Gastroesophageal sphincter (tissue), 4 donors: ENCODE results near the gene NOTO. TPM values are rescaled to one million over a fixed set of nuclear protein-coding genes. Genes with fewer than 3 reads are reported as not detected.

ENCODE experiments used
- ATAC-seq: fragments of 150-250 bp; one replicate; pipeline ENCODE4 v1.9.1; 2016; ENCODE audit warnings: mild to moderate bottlenecking, moderate library complexity
- H3K27ac ChIP-seq, 4 donors: fragments of 200-600 bp; sonication (generic) in 3 of 4; 1 replicate in 3 of 4; 2 replicates in 1 of 4; pipeline ENCODE4 v1.5.1; 2016 to 2019
- H3K27me3 ChIP-seq: fragments of 200-600 bp; sonication (generic); one replicate; pipeline ENCODE4 v1.5.1; 2019
- H3K36me3 ChIP-seq, 2 donors: fragments of 200-600 bp; sonication (generic); one replicate each; pipeline ENCODE4 v1.5.1; 2019; ENCODE audit warnings: control low read depth in 1 of 2
- H3K4me1 ChIP-seq, 3 donors: fragments of 200-600 bp; sonication (generic); 1 replicate in 2 of 3; 2 replicates in 1 of 3; pipeline ENCODE4 v1.5.1; 2016 to 2019; ENCODE audit warnings: control low read depth in 2 of 3
- H3K4me3 ChIP-seq, 2 donors: fragments of 200-600 bp; sonication (generic); one replicate each; pipeline ENCODE4 v1.5.1; 2019; ENCODE audit warnings: mild to moderate bottlenecking in 1 of 2, moderate library complexity in 1 of 2
- H3K9me3 ChIP-seq, 3 donors: fragments of 200-600 bp; sonication (generic); one replicate each; pipeline ENCODE4 v1.5.1; 2017 to 2019; ENCODE audit warnings: control low read depth in 2 of 3
- EP300 ChIP-seq: sonication (generic); formaldehyde crosslinking; IDR thresholded peaks from one replicate; pipeline ENCODE4 v1.6.1; 2017; ENCODE audit warnings: antibody characterized with exemption, mild to moderate bottlenecking
- POLR2A ChIP-seq, 2 donors: fragments of 450-650 bp; IDR thresholded peaks; one replicate each; pipeline ENCODE4 v1.6.1; 2017; ENCODE audit warnings: antibody characterized with exemption in 2 of 2, mild to moderate bottlenecking in 2 of 2, moderate library complexity in 1 of 2
- POLR2AphosphoS5 ChIP-seq: sonication (generic); formaldehyde crosslinking; IDR thresholded peaks from one replicate; pipeline ENCODE4 v1.6.1; 2017; ENCODE audit warnings: antibody characterized with exemption
- WGBS, 2 donors: methylation state at CpG; one replicate each; pipeline ENCODE4 v1.1.5; 2018; ENCODE audit warnings: low coverage in 1 of 2; 5-methylcytosine and 5-hydroxymethylcytosine counted together
- total RNA-seq, 4 donors: library from RNA; depleted of rRNA; stranded (reverse); fragments of >200 nt; gene quantifications; one replicate each; pipeline ENCODE4 v1.1.0, GENCODE V29; 2016
- TF ChIP-seq, protein P1 (sequence below), 4 experiments: fragments of 200-600 bp in 2 of 4; fragments of 450-650 bp in 2 of 4; sonication (generic) in 1 of 4; IDR thresholded peaks; one replicate each; pipeline ENCODE4 v1.5.1; 2017 to 2019; ENCODE audit warnings: antibody characterized with exemption in 4 of 4, mild to moderate bottlenecking in 2 of 4, moderate library complexity in 2 of 4

Gene NOTO
- total RNA-seq, 4 donors from 2014 or later, result not detected

DNA sequence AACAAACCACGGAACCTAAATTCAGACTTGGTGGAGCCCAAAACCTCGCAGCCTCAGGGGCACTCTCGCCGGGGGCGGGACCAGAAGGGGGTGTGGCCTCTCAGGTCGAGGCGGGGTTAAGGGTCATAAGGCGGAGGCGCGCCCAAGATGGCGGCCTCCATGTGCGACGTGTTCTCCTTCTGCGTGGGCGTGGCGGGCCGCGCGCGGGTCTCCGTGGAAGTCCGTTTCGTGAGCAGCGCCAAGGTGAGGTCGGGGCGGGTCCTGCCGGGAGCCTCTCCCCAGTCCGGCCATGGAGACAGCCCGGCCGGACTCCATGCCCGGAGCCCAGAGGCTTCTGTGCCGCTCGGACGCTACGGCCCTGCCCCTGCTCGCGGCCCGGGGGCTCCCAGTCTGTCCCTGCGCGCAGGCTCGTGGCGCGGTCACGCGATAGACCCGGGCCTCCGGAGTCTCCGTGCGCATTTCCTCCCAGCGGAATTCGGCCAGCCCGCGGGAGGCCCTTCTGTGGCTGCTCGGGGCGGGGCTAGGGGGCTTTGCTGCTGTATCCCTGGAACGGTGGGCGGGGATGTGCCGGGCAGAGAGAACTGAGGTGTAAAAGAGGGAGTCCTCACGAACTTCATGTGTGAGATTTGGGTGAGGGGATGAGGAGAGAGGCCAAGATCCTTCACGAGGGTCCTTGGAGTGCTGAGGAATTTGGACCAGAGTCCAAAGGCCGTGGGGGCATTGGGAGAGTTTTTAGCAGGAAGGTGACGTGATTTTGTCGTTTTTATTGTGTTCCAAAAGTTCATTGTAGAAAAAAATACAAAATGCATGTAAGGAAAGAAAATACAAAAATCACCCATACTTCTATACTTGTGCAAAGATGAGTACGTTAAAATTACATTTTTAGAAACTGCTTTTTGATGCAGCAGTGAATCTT, 12.0 kb downstream of the NOTO start, which contains the start of gene SMYD5:
SMYD5 (plus strand) TSS at position 126 of the 916 bp plus-strand sequence; CDS start at position 148, 22 bp downstream.
- peak within 1 kb of the TSS; percentile 30 to 79 (median 77) for H3K27ac ChIP-seq
- TF ChIP-seq POLR2AphosphoS5, result peak; percentile 80
- peak; percentile 35 for TF ChIP-seq POLR2A (IDR thresholded peaks at IDR 0.05)
- no peak for TF ChIP-seq EP300
- TF ChIP-seq, protein P1, sequence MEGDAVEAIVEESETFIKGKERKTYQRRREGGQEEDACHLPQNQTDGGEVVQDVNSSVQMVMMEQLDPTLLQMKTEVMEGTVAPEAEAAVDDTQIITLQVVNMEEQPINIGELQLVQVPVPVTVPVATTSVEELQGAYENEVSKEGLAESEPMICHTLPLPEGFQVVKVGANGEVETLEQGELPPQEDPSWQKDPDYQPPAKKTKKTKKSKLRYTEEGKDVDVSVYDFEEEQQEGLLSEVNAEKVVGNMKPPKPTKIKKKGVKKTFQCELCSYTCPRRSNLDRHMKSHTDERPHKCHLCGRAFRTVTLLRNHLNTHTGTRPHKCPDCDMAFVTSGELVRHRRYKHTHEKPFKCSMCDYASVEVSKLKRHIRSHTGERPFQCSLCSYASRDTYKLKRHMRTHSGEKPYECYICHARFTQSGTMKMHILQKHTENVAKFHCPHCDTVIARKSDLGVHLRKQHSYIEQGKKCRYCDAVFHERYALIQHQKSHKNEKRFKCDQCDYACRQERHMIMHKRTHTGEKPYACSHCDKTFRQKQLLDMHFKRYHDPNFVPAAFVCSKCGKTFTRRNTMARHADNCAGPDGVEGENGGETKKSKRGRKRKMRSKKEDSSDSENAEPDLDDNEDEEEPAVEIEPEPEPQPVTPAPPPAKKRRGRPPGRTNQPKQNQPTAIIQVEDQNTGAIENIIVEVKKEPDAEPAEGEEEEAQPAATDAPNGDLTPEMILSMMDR (IDR thresholded peaks at IDR 0.05), result no peak
- WGBS, 2 donors, result 1% methylated on average over 6 to 12 of the region's 64 CpGs
- H3K36me3 ChIP-seq, result peaks cover 0 to 11% of the 10 kb centered on the region in 2 donors
- peak within 1 kb of the TSS; percentile 85 to 97 for H3K4me3 ChIP-seq
- no peaks in the 10 kb centered on the region for H3K9me3 ChIP-seq
- no peaks in the 10 kb centered on the region for H3K27me3 ChIP-seq
- H3K4me1 ChIP-seq, result peaks cover 0 to 36% (median 3%) of the 10 kb centered on the region in 3 donors
- ATAC-seq, result peak; percentile 94

DNA sequence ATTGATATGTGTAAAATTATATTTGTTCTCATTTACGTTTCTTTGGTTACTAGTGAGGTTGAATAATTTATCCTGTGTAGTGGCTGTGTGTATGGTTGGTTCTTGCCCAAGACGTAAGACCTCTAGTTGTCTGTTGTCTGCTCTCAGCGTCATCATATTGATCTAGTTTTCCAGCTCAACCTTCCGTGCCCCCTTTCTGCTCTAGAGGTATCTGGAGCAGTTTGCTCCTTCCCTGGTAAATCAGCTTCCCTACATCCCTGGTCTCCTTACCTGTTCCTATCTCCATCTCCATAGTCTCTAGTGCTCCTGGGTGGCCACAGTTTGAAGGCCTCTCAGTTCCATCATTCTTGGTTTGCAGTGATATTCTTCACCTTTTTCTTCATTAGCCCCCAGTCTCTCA, 12.9 kb downstream of the NOTO start:
- Histone ChIP-seq H3K36me3 (peaks cover 0 to 19% of the 10 kb centered on the region in 2 donors), H3K4me1 (peaks cover 0 to 36% (median 3%) of the 10 kb centered on the region in 3 donors), H3K27ac (peak overlapping the region in 2 of 4 donors; percentile 75 to 79), H3K9me3 (no peaks in the 10 kb centered on the region), H3K27me3 (no peaks in the 10 kb centered on the region), H3K4me3 (no peak overlapping the region)
- TF ChIP-seq, protein P1 (IDR thresholded peaks at IDR 0.05), result no peak
- TF ChIP-seq POLR2AphosphoS5 (no peak), EP300 (no peak), POLR2A (IDR thresholded peaks at IDR 0.05) (no peak)
- ATAC-seq, result no peak
- WGBS, 2 donors, result 69 to 70% methylated on average over 3 to 4 of the region's 4 CpGs

DNA sequence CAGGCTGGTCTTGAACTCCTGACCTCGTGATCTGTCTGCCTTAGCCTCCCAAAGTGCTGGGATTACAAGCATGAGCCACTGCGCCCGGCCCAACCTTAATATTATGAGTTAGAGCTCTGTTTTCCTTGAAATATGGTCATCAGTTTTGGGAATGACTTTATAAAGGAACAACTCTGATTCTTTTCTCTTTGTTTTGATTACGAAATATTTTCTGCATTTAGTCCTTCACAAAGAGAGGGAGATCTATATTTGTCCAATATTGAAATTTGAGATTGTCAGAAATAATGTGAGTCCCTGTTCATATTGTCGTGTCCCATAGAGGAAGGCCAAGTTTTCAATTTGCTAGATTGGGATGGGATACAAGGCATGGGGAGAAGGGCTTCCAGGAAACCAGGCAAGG, 14.8 kb downstream of the NOTO start:
- TF ChIP-seq EP300, result no peak
- TF ChIP-seq, protein P1 (IDR thresholded peaks at IDR 0.05), result no peak
- TF ChIP-seq POLR2AphosphoS5, result no peak
- TF ChIP-seq POLR2A (IDR thresholded peaks at IDR 0.05), result no peak
- Histone ChIP-seq H3K4me3 (no peak overlapping the region), H3K4me1 (peaks cover 0 to 33% (median 2%) of the 10 kb centered on the region in 3 donors), H3K27me3 (no peaks in the 10 kb centered on the region), H3K36me3 (peaks cover 0 to 38% of the 10 kb centered on the region in 2 donors), H3K9me3 (no peaks in the 10 kb centered on the region), H3K27ac (no peak overlapping the region)
- WGBS, 2 donors, result 93% methylated on average over 5 of the region's 5 CpGs
- ATAC-seq, result no peak

DNA sequence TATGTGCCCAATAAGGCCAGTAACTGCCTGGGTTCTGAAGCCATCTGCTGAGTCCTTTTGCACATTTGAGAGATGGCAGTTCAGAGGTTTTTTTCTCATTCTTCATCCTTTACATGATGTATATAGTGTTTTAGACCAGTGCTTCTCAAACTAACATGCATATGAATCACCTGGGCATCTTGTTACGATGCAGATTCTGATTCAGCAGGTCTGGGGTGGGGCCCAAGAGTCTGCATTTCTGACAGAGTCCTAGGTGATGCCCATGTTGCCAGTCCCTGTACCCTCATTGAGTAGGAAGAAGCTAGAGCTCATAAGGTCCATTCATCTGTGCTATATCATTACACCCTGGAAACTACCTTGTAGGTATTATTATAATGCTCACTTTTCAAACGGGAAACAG, 15.5 kb downstream of the NOTO start:
- TF ChIP-seq, protein P1 (IDR thresholded peaks at IDR 0.05), result no peak
- TF ChIP-seq POLR2A (IDR thresholded peaks at IDR 0.05) (no peak), POLR2AphosphoS5 (no peak), EP300 (no peak)
- H3K27ac ChIP-seq, result no peak overlapping the region
- H3K9me3 ChIP-seq, result no peaks in the 10 kb centered on the region
- H3K27me3 ChIP-seq, result no peaks in the 10 kb centered on the region
- H3K36me3 ChIP-seq, result peaks cover 0 to 45% of the 10 kb centered on the region in 2 donors
- 80 to 88% methylated on average over 1 to 2 of the region's 2 CpGs for WGBS, 2 donors
- peaks cover 0 to 27% (median 0%) of the 10 kb centered on the region in 3 donors for H3K4me1 ChIP-seq
- no peak for ATAC-seq
- no peak overlapping the region for H3K4me3 ChIP-seq
